Natural killer cell (primary cell): Measurements from ENCODE around the gene CTNNA3. TPM values are rescaled to one million over a fixed set of nuclear protein-coding genes. Genes with fewer than 3 reads are reported as not detected.

Source experiments
- ATAC-seq, 3 donors: fragments of 150-1000 bp in 2 of 3; fragments of 200-7000 bp in 1 of 3; cut with Tn5 transposase; 1 replicate in 1 of 3; 2 replicates in 2 of 3; pipeline ENCODE4 v1.10.0; 2021; ENCODE audit warnings: mild to moderate bottlenecking in 2 of 3, moderate library complexity in 2 of 3
- DNase-seq, 2 donors: peaks; one replicate each; pipeline versions ENCODE4 v3.0.0 to v3.0.0-alpha.2; 2013 to 2021; ENCODE audit warnings: mixed read lengths in 1 of 2
- H3K27ac ChIP-seq: one replicate; pipeline ENCODE4 v1.5.1; 2013; ENCODE audit warnings: mild to moderate bottlenecking, low read length
- H3K27me3 ChIP-seq: one replicate; pipeline ENCODE4 v1.6.1; 2013; ENCODE audit warnings: low read length; ENCODE audit not compliant: control insufficient read depth, insufficient read depth
- H3K36me3 ChIP-seq: one replicate; pipeline ENCODE4 v1.6.1; 2013; ENCODE audit warnings: low read length; ENCODE audit not compliant: control insufficient read depth, insufficient read depth
- H3K4me1 ChIP-seq: one replicate; pipeline ENCODE4 v1.6.1; 2013; ENCODE audit warnings: low read length; ENCODE audit not compliant: control insufficient read depth, insufficient read depth
- H3K4me3 ChIP-seq: one replicate; pipeline ENCODE4 v1.5.1; 2013; ENCODE audit warnings: low read length
- H3K9me3 ChIP-seq: one replicate; pipeline ENCODE4 v1.6.1; 2013; ENCODE audit warnings: low read length; ENCODE audit not compliant: control insufficient read depth, insufficient read depth
- H3K27ac Mint-ChIP-seq, 2 donors: one replicate each; pipeline ENCODE4 v1.8.0; 2022; ENCODE audit warnings: mild to moderate bottlenecking in 2 of 2, mixed read lengths in 2 of 2, moderate library complexity in 1 of 2
- H3K27me3 Mint-ChIP-seq, 2 donors: one replicate each; pipeline ENCODE4 v1.8.0; 2022; ENCODE audit warnings: low read depth in 2 of 2, mixed read lengths in 2 of 2
- H3K36me3 Mint-ChIP-seq: one replicate; pipeline ENCODE4 v1.8.0; 2022; ENCODE audit warnings: mixed read lengths
- H3K4me1 Mint-ChIP-seq, 2 donors: one replicate each; pipeline ENCODE4 v1.8.0; 2022; ENCODE audit warnings: mixed read lengths in 2 of 2
- H3K4me3 Mint-ChIP-seq: one replicate; pipeline ENCODE4 v1.8.0; 2022; ENCODE audit warnings: mild to moderate bottlenecking, moderate library complexity, mixed read lengths
- H3K9me3 Mint-ChIP-seq, 2 donors: one replicate each; pipeline ENCODE4 v1.8.0; 2022; ENCODE audit warnings: mixed read lengths in 2 of 2
- WGBS: methylation state at CpG from one replicate; pipeline ENCODE4 v1.1.7; 2013; ENCODE audit warnings: missing lambda C conversion rate; ENCODE audit not compliant: insufficient coverage; 5-methylcytosine and 5-hydroxymethylcytosine counted together
- intact Hi-C: fragments of 100-400 bp; cut with micrococcal nuclease; formaldehyde crosslinking; loops from one replicate; pipeline ENCODE4 v1.14.2; 2022
- total RNA-seq, 4 donors: library from RNA; stranded (reverse); fragments of 120-200 nt in 1 of 4; gene quantifications; one replicate each; pipeline versions ENCODE4 v1.2.3 to v1.2.4, GENCODE V29; 2013 to 2022
- TF ChIP-seq, protein P1 (sequence below): fragments of 200-600 bp; IDR thresholded peaks from one replicate; pipeline ENCODE4 v1.8.0; 2022; ENCODE audit warnings: antibody characterized with exemption

The CTNNA3 gene
- total RNA-seq, 3 donors from 2014 or later (not counting 1 experiment from before 2014, with no cell fraction given), result not detected

GRCh38 chr10:66642217-66642616 is 1053.8 kb downstream of the CTNNA3 start:
- H3K27me3 Mint-ChIP-seq, result no peaks in the 10 kb centered on the region
- Histone ChIP-seq H3K27me3 (no peaks in the 10 kb centered on the region), H3K36me3 (no peaks in the 10 kb centered on the region), H3K4me1 (no peaks in the 10 kb centered on the region), H3K9me3 (peaks cover 5% of the 10 kb centered on the region), H3K4me3 (no peak overlapping the region), H3K27ac (no peak overlapping the region)
- ATAC-seq (no peak), DNase-seq (no peak)
- no peak overlapping the region for H3K27ac Mint-ChIP-seq
- 75% methylated on average over 1 of the region's 1 CpG for WGBS
- TF ChIP-seq, protein P1, sequence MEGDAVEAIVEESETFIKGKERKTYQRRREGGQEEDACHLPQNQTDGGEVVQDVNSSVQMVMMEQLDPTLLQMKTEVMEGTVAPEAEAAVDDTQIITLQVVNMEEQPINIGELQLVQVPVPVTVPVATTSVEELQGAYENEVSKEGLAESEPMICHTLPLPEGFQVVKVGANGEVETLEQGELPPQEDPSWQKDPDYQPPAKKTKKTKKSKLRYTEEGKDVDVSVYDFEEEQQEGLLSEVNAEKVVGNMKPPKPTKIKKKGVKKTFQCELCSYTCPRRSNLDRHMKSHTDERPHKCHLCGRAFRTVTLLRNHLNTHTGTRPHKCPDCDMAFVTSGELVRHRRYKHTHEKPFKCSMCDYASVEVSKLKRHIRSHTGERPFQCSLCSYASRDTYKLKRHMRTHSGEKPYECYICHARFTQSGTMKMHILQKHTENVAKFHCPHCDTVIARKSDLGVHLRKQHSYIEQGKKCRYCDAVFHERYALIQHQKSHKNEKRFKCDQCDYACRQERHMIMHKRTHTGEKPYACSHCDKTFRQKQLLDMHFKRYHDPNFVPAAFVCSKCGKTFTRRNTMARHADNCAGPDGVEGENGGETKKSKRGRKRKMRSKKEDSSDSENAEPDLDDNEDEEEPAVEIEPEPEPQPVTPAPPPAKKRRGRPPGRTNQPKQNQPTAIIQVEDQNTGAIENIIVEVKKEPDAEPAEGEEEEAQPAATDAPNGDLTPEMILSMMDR, result no peak
- no peaks in the 10 kb centered on the region for H3K4me1 Mint-ChIP-seq
- no peak overlapping the region for H3K4me3 Mint-ChIP-seq
- H3K9me3 Mint-ChIP-seq, result peaks cover 16 to 18% of the 10 kb centered on the region in 2 donors
- intact Hi-C loops, result no loop called here
- peaks cover 14% of the 10 kb centered on the region for H3K36me3 Mint-ChIP-seq

- H3K4me1 ChIP-seq, result no peaks in the 10 kb centered on the region
- H3K36me3 ChIP-seq, result no peaks in the 10 kb centered on the region
- TF ChIP-seq, protein P1, result no peak
- Mint-ChIP-seq H3K27me3 (no peaks in the 10 kb centered on the region), H3K27ac (no peak overlapping the region), H3K4me3 (no peak overlapping the region), H3K4me1 (no peaks in the 10 kb centered on the region), H3K36me3 (no peaks in the 10 kb centered on the region), H3K9me3 (peaks cover 11 to 15% of the 10 kb centered on the region in 2 donors)
- ATAC-seq, result no peak
- DNase-seq, result no peak
- WGBS, result no CpG with 5 or more reads among the region's 1 CpG
- no peaks in the 10 kb centered on the region for H3K27me3 ChIP-seq
- peaks cover 6% of the 10 kb centered on the region for H3K9me3 ChIP-seq
- no peak overlapping the region for H3K27ac ChIP-seq
- intact Hi-C loops, result no loop called here
- H3K4me3 ChIP-seq, result no peak overlapping the region
Observed at GRCh38 chr10:66639371-66639770, 1056.6 kb downstream of the CTNNA3 start.

GRCh38 chr10:66637273-66638036 is 1058.5 kb downstream of the CTNNA3 start:
- Histone ChIP-seq H3K4me1 (no peaks in the 10 kb centered on the region), H3K4me3 (no peak overlapping the region), H3K36me3 (no peaks in the 10 kb centered on the region), H3K9me3 (peaks cover 6% of the 10 kb centered on the region), H3K27ac (no peak overlapping the region), H3K27me3 (no peaks in the 10 kb centered on the region)
- Mint-ChIP-seq H3K27ac (no peak overlapping the region), H3K4me1 (no peaks in the 10 kb centered on the region), H3K4me3 (no peak overlapping the region), H3K36me3 (no peaks in the 10 kb centered on the region), H3K27me3 (no peaks in the 10 kb centered on the region), H3K9me3 (peaks cover 11% of the 10 kb centered on the region in 2 donors)
- TF ChIP-seq, protein P1, result no peak
- intact Hi-C loops, result no loop called here
- WGBS, result 74% methylated on average over 3 of the region's 3 CpGs
- no peak for ATAC-seq
- no peak for DNase-seq

- no peak overlapping the region for H3K4me3 Mint-ChIP-seq
- intact Hi-C loops, result no loop called here
Observed at GRCh38 chr10:66629996-66630395, 1066.0 kb downstream of the CTNNA3 start.

More at GRCh38 chr10:66629996-66630395, 1066.0 kb downstream of the CTNNA3 start:
- H3K36me3 Mint-ChIP-seq, result no peaks in the 10 kb centered on the region
- H3K9me3 ChIP-seq, result no peaks in the 10 kb centered on the region
- no peaks in the 10 kb centered on the region for H3K27me3 ChIP-seq
- TF ChIP-seq, protein P1, result no peak
- no peak overlapping the region for H3K27ac Mint-ChIP-seq
- H3K4me1 Mint-ChIP-seq, result no peaks in the 10 kb centered on the region
- no peak overlapping the region for H3K4me3 ChIP-seq
- DNase-seq (no peak), ATAC-seq (no peak)
- no peaks in the 10 kb centered on the region for H3K27me3 Mint-ChIP-seq
- H3K36me3 ChIP-seq, result no peaks in the 10 kb centered on the region
- H3K9me3 Mint-ChIP-seq, result peaks cover 9 to 11% of the 10 kb centered on the region in 2 donors
- H3K27ac ChIP-seq, result no peak overlapping the region
- H3K4me1 ChIP-seq, result no peaks in the 10 kb centered on the region
